SU-DHL-6 (cell line): ENCODE results near the gene PHC1.

Source experiments
- EZH2phosphoT487 ChIP-seq: fragments of 200-600 bp; sonication (generic), shearing (Covaris generic); conservative IDR thresholded peaks from 2 replicates; pipeline ENCODE4 v1.6.1; 2018; ENCODE audit warnings: mild to moderate bottlenecking, antibody characterized with exemption, low read length, moderate library complexity, mixed read lengths
- TF ChIP-seq, protein P1 (sequence below): fragments of 200-600 bp; sonication (generic); IDR thresholded peaks from one replicate; pipeline ENCODE4 v1.5.1; 2017; ENCODE audit warnings: antibody characterized with exemption, mild to moderate bottlenecking, low read length, moderate library complexity; ENCODE audit not compliant: insufficient read depth, poor library complexity, severe bottlenecking

DNA sequence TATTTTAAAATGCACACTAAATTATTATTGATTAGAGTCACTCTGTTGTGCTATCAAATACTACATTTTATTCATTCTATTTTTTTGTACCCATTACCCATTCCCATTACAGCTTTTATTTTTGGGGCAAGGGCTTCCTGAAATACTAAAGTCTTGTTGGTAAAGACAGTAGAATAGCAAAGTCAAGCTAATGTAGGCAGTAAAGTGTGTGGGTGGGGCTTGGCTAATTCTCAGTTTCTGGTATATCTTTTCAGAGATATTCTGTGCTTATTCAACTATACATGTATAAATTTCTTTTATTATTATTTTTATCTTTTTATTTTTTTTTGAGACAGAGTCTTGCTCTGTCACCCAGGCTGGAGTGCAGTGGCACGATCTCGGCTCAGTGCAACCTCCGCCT, 22.3 kb upstream of the PHC1 start:
- TF ChIP-seq, protein P1, sequence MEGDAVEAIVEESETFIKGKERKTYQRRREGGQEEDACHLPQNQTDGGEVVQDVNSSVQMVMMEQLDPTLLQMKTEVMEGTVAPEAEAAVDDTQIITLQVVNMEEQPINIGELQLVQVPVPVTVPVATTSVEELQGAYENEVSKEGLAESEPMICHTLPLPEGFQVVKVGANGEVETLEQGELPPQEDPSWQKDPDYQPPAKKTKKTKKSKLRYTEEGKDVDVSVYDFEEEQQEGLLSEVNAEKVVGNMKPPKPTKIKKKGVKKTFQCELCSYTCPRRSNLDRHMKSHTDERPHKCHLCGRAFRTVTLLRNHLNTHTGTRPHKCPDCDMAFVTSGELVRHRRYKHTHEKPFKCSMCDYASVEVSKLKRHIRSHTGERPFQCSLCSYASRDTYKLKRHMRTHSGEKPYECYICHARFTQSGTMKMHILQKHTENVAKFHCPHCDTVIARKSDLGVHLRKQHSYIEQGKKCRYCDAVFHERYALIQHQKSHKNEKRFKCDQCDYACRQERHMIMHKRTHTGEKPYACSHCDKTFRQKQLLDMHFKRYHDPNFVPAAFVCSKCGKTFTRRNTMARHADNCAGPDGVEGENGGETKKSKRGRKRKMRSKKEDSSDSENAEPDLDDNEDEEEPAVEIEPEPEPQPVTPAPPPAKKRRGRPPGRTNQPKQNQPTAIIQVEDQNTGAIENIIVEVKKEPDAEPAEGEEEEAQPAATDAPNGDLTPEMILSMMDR, result no peak
- no peak for TF ChIP-seq EZH2phosphoT487
